ENCODE measurements around the gene ZNF526.

ZNF526 gene, protein sequence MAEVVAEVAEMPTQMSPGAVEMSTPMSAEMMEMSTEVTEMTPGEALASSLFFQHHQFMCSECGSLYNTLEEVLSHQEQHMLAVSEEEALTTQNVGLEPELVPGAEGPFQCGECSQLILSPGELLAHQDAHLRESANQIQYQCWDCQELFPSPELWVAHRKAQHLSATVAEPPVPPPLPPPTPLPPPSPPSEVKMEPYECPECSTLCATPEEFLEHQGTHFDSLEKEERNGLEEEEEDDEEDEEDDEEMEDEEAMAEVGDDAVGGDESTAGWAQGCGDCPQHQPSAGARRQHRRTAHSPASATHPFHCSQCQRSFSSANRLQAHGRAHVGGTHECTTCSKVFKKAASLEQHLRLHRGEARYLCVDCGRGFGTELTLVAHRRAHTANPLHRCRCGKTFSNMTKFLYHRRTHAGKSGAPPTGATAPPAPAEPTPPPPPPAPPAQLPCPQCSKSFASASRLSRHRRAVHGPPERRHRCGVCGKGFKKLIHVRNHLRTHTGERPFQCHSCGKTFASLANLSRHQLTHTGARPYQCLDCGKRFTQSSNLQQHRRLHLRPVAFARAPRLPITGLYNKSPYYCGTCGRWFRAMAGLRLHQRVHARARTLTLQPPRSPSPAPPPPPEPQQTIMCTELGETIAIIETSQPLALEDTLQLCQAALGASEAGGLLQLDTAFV

DNA sequence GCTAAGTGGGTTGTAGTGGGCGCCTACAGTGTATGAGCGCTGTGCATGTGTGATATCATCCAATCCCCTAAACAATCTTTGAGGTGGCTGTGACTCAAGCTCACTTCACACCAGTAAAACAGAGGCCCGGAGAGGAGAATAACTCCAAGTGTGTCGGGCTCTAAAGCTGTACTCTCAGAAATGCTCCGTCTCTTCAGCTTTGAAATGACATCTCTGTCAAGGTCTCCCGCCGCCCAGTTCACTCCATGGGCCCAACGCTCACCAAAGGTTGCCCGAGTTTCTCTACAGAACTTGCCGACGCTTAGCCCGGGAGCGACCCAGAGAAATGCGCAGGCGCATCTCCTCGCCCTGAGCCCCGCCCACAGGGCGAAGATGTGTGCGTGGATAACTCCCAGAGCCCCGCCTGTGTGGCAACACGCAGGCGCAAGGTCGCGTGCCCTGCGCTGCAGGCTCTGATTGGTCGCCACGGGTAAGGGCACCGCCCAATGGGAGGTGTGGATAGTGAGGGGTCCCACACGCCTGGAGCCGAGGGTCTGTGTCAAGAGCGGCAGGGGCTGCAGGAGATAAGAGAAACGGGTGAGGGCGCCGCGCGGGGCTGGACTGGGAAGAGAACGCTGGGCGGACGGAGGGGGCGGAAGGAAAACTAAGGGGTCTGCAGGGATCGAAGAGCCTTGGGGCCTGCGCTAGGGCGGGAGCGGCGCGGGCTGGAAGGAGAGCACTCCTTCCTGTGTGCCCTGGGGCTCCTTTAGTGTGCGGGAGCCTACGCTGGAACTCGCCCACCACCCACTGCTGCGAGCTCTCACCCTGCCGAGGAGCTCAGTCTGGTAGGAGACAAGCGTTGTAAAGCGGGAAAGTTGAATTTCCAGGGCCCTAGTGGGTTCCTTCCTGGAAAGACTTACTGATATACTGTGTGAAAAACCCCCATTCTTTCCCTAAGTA is at the start of gene ZNF526:
Gene ZNF526 (plus strand): TSS at position 501 of the 939 bp plus-strand sequence. CDS start 4,092 bp downstream, outside the sequence.
- ATAC-seq (ENCODE audit: low read depth): peak; percentile 87
- H3K4me3 ChIP-seq (ENCODE audit: severe bottlenecking): peak within 1 kb of the TSS; percentile 63
- TF ChIP-seq, protein P1, sequence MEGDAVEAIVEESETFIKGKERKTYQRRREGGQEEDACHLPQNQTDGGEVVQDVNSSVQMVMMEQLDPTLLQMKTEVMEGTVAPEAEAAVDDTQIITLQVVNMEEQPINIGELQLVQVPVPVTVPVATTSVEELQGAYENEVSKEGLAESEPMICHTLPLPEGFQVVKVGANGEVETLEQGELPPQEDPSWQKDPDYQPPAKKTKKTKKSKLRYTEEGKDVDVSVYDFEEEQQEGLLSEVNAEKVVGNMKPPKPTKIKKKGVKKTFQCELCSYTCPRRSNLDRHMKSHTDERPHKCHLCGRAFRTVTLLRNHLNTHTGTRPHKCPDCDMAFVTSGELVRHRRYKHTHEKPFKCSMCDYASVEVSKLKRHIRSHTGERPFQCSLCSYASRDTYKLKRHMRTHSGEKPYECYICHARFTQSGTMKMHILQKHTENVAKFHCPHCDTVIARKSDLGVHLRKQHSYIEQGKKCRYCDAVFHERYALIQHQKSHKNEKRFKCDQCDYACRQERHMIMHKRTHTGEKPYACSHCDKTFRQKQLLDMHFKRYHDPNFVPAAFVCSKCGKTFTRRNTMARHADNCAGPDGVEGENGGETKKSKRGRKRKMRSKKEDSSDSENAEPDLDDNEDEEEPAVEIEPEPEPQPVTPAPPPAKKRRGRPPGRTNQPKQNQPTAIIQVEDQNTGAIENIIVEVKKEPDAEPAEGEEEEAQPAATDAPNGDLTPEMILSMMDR (IDR thresholded peaks at IDR 0.05; ENCODE audit: poor library complexity, severe bottlenecking): no peak

DNA sequence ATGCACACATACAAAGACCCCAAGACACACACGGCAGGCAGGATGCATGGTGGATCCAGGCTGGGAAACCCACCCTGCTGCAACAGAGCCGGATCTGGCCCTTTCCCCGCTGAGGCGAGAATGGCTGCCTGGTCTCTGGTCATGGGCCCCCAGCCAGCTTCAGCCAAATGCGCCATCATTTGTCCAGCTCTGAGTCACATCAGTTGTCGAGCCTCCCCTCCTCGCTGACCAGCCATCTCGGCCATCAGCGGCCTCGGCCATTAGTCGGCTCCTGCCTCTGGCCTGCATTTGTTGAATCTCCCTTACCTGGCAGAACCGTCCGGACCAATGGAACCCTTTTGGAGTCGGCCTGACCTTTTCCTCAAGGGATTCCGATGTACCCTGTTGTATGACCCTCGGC is 49.4 kb upstream of the ZNF526 start:
- TF ChIP-seq, protein P1 (IDR thresholded peaks at IDR 0.05; ENCODE audit: poor library complexity, severe bottlenecking): no peak
- no peak overlapping the region for H3K27ac ChIP-seq (ENCODE audit: poor library complexity, severe bottlenecking)
- ATAC-seq (ENCODE audit: low read depth) (no peak), DNase-seq (ENCODE audit: low spot score) (no peak)
- H3K4me3 ChIP-seq (ENCODE audit: severe bottlenecking): no peak overlapping the region
- H3K27me3 ChIP-seq (ENCODE audit: insufficient read depth, poor library complexity, severe bottlenecking): peaks cover 8% of the 10 kb centered on the region
- no peaks in the 10 kb centered on the region for H3K9me3 ChIP-seq (ENCODE audit: severe bottlenecking)
- H3K4me1 ChIP-seq (ENCODE audit: insufficient read depth, poor library complexity, severe bottlenecking): no peaks in the 10 kb centered on the region
- no peaks in the 10 kb centered on the region for H3K36me3 ChIP-seq (ENCODE audit: low read depth)

More for the DNA sequence above, at the start of gene ZNF526:
- Histone ChIP-seq H3K4me1 (ENCODE audit: insufficient read depth, poor library complexity, severe bottlenecking) (peaks cover 6% of the 10 kb centered on the region), H3K27ac (ENCODE audit: poor library complexity, severe bottlenecking) (peak within 1 kb of the TSS; percentile 67), H3K36me3 (ENCODE audit: low read depth) (peaks cover 34% of the 10 kb centered on the region), H3K9me3 (ENCODE audit: severe bottlenecking) (no peaks in the 10 kb centered on the region), H3K27me3 (ENCODE audit: insufficient read depth, poor library complexity, severe bottlenecking) (no peaks in the 10 kb centered on the region)
- DNase-seq (ENCODE audit: low spot score): peak; percentile 97

DNA sequence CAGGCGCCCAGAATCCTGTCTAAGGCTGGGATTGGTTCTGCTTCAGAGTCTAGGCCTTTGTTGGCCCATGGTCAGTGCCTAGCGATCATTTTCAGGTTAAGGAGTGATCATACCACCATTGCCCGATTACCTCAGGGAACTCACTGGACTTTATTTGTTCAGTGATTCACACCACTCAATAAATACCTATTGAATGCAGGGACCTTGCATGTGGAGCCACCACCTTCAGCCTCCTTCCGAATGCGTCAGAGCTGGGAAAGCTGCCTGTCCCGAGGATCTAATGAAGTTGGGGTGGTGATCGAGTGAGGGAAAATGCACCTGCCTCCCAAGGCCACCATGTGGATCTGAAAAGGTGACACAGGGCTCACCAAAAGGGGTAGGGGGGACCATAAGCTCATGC is 47.9 kb upstream of the ZNF526 start:
- TF ChIP-seq, protein P1 (IDR thresholded peaks at IDR 0.05; ENCODE audit: poor library complexity, severe bottlenecking): no peak
- Histone ChIP-seq H3K36me3 (ENCODE audit: low read depth) (no peaks in the 10 kb centered on the region), H3K4me1 (ENCODE audit: insufficient read depth, poor library complexity, severe bottlenecking) (no peaks in the 10 kb centered on the region), H3K27me3 (ENCODE audit: insufficient read depth, poor library complexity, severe bottlenecking) (peaks cover 18% of the 10 kb centered on the region), H3K27ac (ENCODE audit: poor library complexity, severe bottlenecking) (no peak overlapping the region), H3K9me3 (ENCODE audit: severe bottlenecking) (no peaks in the 10 kb centered on the region), H3K4me3 (ENCODE audit: severe bottlenecking) (no peak overlapping the region)
- DNase-seq (ENCODE audit: low spot score): no peak
- ATAC-seq (ENCODE audit: low read depth): no peak

DNA sequence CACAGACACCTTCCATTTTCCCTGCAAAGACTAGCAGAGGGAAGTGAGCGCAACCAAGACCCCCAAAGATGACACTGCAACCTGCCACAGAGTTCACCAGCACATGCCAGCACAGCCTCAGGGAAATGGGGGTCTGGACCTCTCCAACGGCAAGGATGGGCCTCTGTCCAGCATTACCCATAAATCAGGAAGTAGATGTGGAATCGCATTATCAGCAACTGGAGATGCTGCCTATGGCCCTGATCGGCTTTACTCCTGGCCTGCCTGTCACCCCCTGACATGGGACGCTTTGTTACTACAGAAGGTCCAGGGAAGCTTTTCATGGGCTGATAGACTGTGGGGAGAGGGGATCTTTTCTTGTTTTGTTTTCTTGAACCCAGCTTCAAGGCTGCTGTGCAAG is 46.4 kb upstream of the ZNF526 start:
- peaks cover 33% of the 10 kb centered on the region for H3K27me3 ChIP-seq (ENCODE audit: insufficient read depth, poor library complexity, severe bottlenecking)
- H3K27ac ChIP-seq (ENCODE audit: poor library complexity, severe bottlenecking): no peak overlapping the region
- H3K9me3 ChIP-seq (ENCODE audit: severe bottlenecking): no peaks in the 10 kb centered on the region
- H3K4me1 ChIP-seq (ENCODE audit: insufficient read depth, poor library complexity, severe bottlenecking): no peaks in the 10 kb centered on the region
- no peak overlapping the region for H3K4me3 ChIP-seq (ENCODE audit: severe bottlenecking)
- no peak for DNase-seq (ENCODE audit: low spot score)
- no peak for ATAC-seq (ENCODE audit: low read depth)
- no peaks in the 10 kb centered on the region for H3K36me3 ChIP-seq (ENCODE audit: low read depth)
- TF ChIP-seq, protein P1 (IDR thresholded peaks at IDR 0.05; ENCODE audit: poor library complexity, severe bottlenecking): no peak

Measured in RWPE2 (cell line).